T-helper 1 cell treated with Interleukin-12 subunit alpha and Interleukin-12 subunit beta and Interleukin-4 antibody, amounts not matched to agents 30 ng/mL and 1 ng/mL, for 36 hours (primary cell): ENCODE measurements around the gene TREM1. TPM values are rescaled to one million over a fixed set of nuclear protein-coding genes. Genes with fewer than 3 reads are reported as not detected.

Experiments
- intact Hi-C: fragments of 100-400 bp; cut with micrococcal nuclease; formaldehyde crosslinking; loops from one replicate; pipeline ENCODE4 v1.15.1; 2024
- total RNA-seq: library from RNA; stranded (reverse); gene quantifications from 2 replicates; pipeline ENCODE4 v1.2.3, GENCODE V29; 2022

TREM1 gene
- total RNA-seq, 1 donor from 2014 or later = not detected

DNA sequence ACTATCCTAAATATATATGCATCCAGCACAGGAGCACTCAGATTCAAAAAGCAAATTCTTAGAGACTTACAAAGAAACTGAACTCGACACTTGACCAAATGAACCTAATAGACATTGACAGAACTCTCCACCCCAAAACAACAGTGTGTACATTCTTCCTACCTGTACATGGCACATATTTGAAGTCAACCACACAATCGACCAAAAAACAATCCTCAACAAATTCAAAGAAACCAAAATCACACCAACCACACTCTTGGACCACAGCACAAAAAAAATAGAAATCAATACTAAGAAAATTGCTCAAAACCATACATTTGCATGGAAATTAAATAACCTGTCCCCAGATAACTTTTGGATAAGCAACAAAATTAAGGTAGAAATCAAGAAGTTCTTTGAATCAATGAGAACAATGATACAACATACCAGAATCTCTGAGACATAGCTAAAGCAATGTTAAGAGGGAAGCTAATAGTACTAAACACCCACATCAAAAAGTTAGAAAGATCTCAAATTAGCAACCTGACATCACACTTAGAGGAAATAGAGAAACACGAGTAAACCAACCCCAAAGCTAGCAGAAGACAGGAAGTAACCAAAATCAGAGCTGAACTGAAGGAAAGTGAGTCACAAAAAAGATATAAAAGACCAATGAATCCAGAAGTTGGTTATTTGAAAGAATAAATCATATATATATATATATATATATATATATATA is 12.5 kb upstream of the TREM1 start:
- intact Hi-C loops = loop anchor here (1.0 to 5.0 kb wide), 3 partner anchors 20 to 233 kb away; no protein-coding TSS in a partner anchor

DNA sequence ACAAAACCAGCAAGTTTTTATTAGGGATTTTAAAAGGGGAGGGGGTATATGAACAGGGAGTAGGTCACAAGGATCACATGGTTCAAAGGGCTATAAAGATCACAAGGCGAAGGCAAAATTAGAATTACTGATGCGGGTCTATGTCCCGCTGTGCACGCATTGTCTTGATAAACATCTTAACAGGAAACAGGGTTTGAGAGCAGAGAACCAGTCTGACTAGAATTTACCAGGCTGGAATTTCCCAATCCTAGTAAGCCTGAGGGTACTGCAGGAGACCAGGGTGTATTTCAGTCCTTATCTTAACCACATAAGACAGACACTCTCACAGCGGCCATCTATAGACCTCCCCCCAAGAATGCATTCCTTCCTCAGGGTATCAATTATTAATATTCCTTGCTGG is 10.8 kb upstream of the TREM1 start:
- intact Hi-C loops = loop anchor here (5.0 kb wide), 1 partner anchor 235 kb away; no protein-coding TSS in a partner anchor

DNA sequence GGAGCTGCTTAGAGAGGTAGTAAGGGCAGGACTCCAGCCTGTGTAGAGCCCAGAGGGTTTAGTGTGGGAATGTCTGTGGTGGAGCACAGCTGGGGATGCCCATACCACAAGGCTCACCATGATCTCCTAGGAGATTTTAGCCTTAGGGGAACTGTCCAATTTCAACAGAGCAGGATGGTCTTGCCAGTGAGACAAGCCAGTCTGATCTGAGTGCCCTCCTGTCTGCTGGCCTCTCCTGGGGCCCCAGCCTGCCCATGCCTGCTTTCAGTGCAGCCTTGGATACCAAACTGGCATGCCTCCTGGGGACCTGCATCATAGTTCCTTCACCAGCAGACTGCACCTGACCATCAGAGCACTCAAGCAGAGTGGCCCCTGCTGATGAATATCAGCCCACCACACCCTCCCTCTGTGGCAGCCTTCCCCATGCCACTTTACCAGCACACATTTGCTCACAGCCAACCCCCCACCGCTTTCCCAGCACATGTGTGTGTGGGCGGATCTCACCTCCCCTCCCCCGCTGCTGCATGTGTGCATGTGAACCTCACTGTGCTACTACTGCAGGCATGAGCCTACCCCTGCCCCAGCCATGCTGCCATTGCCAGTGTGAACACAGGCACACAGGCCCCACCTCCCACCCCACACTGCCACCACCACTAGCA is 7.9 kb upstream of the TREM1 start:
- intact Hi-C loops = no loop called here

DNA sequence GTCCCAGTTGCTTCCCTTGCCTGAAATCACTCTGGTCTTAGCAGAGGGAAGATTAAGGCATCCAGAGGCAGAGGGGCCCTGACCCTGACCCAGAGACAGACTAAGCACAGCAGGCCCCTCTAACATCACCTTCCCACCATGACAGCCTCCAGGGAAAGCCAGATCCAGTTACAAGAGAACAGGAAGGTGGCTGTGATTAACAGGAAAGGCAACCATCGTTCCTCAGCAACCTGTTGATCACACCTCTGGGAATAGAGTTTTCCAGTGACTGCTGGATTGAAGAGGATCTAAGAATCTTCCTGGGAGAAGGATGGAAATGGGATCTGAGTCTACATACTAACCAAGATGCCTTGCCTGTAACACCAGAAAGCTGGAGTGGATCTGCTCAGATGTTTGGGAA is 5.2 kb upstream of the TREM1 start:
- intact Hi-C loops = no loop called here

DNA sequence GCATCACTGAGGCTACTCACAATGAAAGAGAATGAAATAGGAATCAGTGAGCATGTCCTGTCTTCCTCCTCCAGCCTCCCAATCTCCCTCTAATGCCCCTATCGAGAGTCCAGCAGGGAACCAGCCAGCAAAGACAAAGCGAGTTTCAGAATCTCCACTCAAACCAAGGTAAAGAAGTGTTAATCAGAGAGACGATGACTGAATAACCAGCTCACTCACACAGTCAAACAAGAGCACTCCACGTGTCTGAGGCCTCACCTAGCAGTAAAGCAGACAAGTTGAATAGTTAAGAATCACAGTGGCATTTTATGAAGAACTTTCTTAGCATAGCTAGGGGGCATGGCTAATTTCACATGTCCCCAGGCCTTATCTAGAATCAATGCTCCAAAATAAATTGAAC is 3.3 kb upstream of the TREM1 start:
- intact Hi-C loops = no loop called here

DNA sequence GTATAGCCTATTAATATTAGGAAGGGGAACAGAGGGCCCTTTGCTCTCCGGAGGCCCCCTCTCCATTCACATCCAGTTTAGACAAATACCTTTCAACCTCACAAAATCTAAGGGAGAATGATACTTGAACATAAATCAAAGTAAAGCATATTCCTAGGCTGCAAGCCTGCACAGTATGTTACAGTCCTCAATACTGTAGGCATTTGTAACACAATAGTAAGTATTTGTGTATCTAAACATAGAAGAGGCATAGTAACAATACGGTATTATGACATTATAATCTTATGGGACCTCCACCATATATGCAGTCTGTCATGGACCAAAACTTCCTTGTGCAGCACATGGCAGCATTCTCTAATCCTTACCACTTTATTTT is 2.3 kb upstream of the TREM1 start:
- intact Hi-C loops = no loop called here

DNA sequence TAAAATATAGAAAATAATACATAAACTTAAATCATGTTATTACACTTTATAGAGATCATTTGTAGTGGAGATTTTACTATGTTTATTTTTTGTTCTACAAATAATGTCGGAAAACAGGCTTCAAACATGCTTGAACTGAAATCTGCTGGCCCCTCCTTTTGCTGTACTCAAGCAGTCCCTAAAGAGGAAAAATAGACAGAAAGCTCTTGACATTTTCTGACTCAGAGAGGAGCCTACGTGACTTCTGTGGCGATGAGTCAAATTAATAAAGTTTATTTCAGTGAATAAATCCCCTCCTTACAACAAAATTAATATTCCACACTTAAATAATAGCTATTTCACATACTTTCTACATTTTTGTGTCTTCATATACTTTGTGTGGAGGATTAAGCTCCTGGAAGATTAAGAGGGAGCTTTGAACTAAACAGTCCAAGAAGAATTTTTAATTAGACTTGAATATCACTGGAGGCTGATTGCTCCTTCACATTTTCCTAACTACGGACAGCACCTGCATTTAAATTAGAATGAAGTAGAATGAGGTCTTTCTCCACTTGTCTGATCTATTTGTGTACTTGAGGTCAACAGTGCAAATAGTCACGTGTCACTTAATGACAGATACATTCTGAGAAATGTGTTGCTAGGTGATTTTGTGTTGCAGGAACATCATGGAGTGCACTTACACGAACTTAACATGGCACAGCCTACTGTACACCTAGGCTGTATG is 1.7 kb upstream of the TREM1 start:
- intact Hi-C loops = no loop called here

DNA sequence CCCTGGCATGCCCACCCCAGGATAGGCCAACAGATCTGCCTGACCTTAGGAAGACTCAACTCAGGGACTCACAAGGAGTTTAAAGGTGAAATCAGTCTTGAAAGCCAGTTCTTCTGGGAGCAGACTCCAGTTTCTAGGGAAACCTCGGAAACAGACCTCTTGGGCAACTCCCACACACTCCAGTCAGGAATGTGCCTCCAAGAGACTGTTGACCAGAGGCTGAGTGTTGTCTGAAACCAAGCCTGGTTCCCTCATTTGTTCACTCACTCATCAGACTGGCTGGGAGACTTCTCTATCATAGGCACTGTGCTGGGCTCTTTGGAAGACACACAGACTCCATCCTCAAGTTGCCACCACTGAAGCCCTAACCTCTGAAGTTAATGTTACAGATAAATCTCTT is 1.8 kb downstream of the TREM1 start:
- intact Hi-C loops = no loop called here

DNA sequence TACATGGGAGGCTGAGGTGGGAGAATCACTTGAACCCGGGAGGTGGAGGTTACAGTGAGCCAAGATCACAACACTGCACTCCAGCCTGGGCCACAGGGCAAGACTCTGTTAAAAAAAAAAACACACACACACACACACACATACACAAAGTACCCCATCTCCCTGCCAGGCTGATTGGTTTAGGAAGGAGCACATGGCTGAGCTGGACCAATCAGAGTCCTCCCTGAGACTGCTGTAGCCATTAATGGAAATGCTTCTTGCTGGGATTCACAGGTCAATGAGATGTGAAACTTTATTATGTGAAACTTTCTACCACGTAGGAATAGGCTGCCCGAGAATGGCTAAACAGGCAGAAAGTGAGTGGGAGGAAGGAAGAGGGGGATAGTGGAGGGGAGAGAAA is 2.9 kb downstream of the TREM1 start:
- intact Hi-C loops = no loop called here

DNA sequence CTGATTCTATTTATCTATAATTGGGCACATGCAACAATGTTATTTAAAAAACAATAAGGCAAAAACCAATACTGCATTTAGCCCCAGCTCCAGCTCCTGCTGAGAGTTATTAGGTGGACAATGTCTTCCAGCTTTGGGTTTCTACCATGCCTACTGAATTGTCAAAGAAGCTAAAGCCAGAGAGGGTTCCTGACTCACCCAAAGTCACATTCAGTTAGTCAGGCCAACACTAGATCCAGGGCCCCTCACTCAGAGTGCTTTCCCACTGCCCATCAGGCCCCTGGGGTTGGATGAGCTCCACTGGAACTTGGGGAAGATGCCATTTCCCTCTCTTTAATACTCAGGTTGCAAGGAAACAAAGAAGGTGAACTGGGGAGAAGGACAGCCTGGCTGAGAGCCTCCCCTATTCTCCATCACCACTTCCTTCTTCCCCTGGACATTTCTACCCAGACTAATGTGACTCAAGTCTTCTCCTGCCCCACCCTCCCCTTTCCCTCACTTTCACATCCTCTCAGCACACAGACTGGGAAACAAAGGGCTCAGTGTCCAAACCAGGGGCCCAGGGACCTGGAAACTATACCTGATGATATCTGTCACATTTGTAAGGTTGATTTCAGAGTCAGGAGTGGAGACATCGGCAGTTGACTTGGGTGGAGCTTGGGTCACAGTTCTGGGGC is 6.0 kb downstream of the TREM1 start:
- intact Hi-C loops = no loop called here

DNA sequence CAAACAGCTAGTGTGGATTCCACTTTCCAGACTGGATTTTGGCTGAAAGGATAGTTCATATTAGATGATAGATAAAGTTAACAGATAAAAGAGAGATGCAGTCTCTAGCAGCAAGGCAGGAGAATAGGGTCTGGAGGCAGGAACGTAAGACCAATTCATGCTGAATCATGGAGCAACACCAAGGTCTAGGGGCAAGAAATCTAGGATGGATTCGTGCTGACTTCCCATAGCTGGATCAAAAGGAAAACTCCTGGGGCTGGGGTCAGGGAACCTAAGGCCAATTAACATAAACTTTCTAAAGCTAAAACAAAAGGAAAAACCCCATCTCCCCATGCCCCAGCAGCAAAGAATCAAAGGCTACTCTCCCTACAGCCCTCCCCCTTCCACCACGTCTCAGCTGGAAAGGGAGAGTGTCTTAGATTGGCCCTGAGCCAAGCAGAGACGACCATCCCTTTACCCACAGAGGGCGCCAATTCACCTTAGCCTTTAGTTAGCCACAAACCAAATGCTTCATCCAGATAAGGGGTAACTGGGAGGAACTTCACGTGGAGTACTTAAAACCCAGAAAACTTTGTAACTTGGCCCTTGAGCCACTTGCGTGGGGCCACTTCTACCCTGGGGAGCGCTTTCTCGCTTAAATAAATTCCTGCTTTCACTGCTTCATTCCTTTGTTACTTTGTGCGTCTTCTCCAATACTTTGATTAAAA is 7.6 kb downstream of the TREM1 start:
- intact Hi-C loops = loop anchor here (1.0 kb wide), 1 partner anchor 39 kb away; no protein-coding TSS in a partner anchor

DNA sequence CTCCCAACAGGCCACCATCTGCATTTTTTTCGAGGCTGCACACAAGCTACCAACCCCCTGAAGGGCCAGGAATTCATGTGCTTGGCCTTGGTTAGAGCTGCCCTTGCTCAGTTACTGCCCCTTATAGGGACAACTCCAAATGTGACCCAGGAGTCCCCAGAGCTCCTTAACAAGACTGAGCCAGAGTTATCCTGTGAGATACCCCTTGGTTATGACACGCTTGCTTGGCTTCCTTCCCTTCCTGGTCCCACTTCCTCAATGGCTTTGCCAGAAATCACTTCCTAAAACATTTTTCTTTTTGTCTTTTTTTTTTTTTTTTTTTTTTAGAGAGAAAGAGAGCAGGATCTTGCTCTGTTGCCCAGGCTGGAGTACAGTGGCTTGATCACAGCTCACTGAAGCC is 8.9 kb downstream of the TREM1 start:
- intact Hi-C loops = no loop called here

DNA sequence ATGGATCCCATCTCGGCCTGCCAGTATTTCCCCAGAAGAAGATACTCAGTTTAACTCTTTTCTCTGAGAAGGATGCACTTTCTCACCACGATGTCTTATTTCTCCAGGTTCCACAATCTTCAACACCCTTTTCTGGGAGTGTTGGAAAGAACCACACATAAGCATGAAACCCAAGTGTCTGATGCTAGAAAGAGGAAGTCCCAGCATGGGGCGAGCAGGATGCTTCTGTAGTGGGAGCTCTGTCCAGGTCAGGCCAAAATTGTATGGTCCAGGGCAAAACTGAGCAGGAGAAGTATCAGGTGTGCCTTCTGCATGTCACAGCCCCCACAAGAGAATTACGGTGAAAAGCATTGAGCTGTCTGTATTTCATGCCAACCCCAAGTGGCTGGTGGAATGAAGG is 11.0 kb downstream of the TREM1 start:
- intact Hi-C loops = no loop called here

DNA sequence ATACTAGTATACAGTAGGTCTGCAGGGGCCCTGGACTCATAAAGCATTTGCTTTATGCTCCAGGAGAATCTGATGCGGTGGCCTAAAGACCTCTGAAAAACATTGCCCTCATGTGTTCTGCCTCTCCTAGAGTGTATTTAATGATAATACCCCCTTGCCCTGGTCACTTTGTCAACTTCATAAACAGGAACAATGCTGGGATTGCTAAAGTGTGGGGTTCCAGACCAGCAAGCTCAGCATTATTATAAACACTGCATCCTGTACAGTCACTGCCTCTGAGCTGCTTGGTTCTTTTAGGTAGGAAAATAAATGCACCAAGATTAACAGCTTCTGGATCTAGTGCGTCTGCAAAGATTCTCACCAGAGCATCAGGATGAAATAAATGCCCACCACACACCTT is 12.2 kb downstream of the TREM1 start:
- intact Hi-C loops = no loop called here

DNA sequence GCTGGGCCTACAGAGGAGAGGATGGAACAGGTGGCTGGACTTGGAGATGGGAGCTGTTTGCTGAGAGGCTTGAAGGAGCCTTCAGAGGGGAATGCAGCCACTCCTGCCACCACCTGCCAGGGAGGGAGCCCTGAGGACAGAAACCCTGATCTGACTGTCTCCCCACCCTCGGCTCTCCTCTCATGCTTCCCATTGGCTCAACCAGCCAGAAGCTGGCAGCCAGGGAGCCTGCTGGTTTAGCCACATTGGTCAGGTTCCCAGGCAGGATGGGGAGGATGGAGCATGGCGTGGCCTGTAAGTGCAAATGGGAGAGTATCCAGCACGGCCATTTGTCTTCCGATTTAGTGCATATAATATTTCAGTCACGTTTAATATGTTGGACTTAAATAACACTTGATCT is 12.8 kb downstream of the TREM1 start:
- intact Hi-C loops = no loop called here

DNA sequence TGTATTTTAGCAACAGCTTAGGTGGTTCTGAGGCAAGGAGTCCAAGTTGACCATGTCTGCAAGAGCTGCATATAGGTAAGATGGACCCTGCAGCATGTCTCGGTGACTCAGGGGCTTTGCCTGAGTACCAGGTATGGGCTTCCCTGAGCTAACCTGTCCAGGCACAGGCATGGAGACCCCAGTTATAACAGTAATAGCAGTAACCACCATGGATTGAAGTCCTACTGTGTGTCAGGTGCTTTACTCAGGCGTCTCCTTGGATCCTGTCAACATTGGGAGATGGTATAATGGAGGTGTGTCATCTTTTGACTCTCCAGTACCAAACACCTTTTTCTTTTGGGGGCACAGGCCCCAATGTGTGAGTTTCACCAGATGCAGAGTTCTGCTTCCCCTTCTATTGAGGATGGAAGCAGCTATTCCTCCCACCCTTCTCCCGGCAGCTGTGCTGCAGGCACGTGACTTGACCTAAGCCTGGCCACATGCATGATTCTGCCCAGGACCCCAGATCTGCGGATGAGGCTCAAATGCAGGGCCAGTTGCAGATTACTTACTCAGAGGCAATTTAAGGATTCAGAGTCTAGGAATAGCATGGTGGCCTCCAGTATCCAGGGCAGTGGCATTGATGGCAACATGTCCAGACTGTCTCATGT is 13.8 kb downstream of the TREM1 start:
- intact Hi-C loops = no loop called here

DNA sequence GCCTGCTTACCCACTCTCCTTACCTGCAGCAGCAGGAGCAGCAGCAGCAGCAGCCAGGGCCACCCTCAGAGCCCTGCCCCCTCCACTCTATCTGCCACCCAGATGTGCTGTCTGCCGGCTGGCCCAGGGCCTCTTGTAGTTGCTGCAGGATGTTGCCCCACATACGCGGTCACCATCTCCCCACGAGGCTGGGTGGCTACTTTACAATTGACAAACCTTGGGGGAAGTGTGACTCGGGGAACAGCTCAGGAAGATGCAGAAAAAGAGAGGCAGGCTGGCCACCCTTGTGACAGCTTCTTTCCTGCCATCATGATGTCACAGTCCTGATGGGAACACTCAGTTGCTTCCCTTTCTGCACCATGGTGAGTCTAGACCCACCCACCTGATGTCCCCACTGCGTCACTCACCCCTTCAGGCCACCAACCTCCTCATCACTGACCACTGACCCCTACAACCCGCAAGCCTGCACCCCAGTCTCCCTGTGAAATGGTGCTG is 14.5 kb downstream of the TREM1 start:
- intact Hi-C loops = no loop called here

DNA sequence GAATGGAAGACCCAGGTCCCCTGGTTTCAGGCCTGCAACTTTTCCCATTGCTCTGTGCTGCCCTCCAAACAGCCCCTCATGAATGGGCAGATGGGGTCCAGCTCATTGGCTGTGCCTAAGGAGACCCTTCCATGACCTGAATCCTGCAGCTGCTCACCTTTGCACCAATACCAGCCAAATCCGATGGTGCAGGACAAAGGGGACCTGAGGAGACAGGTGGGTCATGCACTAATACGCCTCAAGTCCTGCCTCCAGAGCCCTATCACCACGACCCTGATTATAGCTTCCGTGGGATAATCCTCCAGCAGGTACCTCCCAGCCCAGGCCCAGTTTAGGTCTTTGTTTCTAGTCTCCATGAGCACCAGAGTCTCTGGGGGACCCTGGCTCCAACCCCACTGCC is 16.8 kb downstream of the TREM1 start:
- intact Hi-C loops = no loop called here

DNA sequence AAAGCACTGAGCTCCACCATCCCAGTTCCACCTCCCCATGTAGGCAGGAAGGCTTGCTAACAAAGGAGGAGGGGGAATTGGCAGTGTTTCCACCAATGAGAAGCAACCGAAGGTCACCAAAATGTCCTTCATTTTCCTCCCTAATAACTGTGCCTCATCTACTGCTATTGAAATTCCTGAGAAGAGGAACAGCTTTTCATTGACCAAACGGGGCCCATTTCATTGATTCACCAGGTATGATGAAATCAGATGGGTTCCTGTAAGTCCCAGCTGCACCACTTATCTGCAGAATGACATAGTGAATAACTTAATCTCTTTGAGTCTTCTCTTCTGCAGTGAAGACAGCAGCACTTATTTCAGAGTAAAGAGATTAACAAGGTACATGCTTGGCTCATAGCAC is 17.3 kb downstream of the TREM1 start:
- intact Hi-C loops = no loop called here

DNA sequence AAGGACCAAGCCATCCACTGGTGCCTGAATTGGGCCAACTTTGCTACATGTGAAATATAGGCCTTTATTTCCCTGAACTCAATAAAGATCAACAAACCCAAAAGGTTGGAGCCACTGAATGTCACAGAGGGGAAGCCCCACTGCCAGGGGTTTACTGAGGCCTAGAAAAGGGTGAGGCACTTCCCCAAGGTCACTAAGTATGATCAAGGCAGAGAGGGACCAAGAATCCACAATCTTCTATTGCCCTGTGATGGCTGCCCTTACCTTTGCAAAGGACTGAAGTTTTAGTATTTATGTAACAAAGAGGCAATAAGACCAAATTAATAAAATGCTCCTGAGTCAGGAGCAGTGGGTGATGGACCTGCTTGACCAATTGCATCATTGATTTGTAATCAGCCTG is 18.0 kb downstream of the TREM1 start:
- intact Hi-C loops = no loop called here

DNA sequence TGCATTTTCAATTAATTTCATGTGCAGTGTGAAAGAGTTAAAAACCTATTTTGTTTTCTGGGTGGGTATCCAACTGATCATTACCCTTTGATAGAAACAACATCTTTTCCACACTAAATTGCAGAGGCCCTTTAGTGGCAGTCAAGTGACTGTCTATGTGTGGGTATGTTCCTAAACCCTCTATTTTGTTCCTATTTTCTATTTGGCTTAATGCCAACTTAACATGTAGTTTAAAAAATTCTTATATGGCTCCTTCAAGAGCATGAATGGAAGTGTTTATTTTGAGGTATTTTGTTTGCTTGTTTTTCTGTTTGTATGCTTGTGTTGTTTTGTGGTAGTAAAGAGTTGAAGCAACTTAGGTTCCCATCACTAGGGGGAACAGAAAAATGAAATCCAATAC is 19.9 kb downstream of the TREM1 start:
- intact Hi-C loops = no loop called here
